Mammary epithelial cell (primary cell): ENCODE measurements around the gene NCKAP1.

Source experiments
- CTCF ChIP-seq, 2 donors: IDR thresholded peaks in 1 of 2; conservative IDR thresholded peaks in 1 of 2; 2 replicates each; pipeline ENCODE4 v1.5.1; 2011 to 2012; ENCODE audit warnings: inconsistent platforms in 2 of 2, low read length in 2 of 2, mild to moderate bottlenecking in 2 of 2, control low read depth in 1 of 2, low read depth in 1 of 2; ENCODE audit not compliant: insufficient read depth in 1 of 2; ENCODE audit errors: extremely low read depth in 1 of 2
- EZH2 ChIP-seq: IDR thresholded peaks from 2 replicates; pipeline ENCODE4 v1.6.1; 2012; ENCODE audit warnings: low read length, inconsistent platforms, borderline replicate concordance

GRCh38 chr2:182903566-182903965 lies 134.7 kb downstream of the NCKAP1 start:
- TF ChIP-seq CTCF (conservative IDR thresholded peaks at IDR 0.05 in 1 of 2, IDR thresholded peaks at IDR 0.05 in 1 of 2; ENCODE audit: extremely low read depth in 1 of 2, insufficient read depth in 1 of 2, low read depth in 1 of 2, low read length in 2 of 2) (no peak), EZH2 (no peak)
